Measurements from ENCODE around the gene SOWAHC. TPM values are rescaled to one million over a fixed set of nuclear protein-coding genes. Genes with fewer than 3 reads are reported as not detected.

Gene SOWAHC
- total and polyA plus RNA-seq, 2 of the 13 experiments (the other 11 are each of a cell fraction or from before 2014, with no cell fraction given): 21.2 to 22.5 TPM

DNA sequence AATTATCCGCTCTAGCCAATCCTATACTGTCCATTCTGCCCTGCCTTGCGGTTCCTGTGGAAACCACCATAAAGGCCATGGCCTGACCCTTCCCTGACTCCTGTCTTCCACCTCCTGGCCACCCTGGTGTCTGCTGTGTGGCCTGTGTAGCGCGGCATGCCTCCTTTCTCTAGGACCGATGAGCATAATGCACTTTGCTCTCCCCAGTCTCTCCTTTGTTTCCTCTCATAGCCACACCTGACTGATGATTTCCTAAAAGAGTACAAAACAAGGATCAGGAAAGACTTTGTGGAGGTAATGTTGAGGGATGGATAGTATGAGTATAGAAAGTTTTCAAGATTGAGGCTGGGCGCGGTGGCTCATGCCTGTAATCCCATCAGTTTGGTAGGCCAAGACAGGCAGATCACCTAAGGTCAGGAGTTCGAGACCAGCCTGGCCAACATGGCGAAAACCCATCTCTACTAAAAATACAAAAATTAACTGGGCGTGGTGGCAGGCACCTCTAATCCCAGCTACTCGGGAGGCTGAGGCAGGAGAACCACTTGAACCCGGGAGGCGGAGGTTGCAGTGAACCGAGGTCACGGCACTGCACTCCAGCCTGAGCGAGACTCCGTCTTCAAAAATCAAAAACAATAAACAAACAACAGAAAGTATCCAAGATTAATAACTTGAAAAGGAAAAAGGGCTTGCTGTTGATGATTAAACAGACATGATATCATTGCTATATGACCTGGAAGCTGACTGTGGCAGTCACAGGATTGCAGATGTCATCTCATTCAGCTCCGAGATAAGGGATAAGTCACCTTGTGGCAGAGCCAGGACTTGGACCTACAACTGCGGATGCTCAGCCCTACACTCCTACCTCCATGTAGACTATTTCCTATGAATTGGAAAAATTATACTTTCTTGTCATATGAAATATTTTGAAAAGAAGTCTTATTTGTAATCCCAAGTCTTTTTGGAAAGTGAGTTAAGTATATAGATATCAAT is 16.6 kb downstream of the SOWAHC start (continued):
- no peak for TF ChIP-seq ZNF510 (CRISPR knock-in tag; IDR thresholded peaks at IDR 0.05; ENCODE audit: low read depth)
- no peak for TF ChIP-seq POLR2A (IDR thresholded peaks at IDR 0.05; ENCODE audit: insufficient read depth in 1 of 2, low read depth in 2 of 2, low read length in 2 of 2)
- TF ChIP-seq, protein P1, sequence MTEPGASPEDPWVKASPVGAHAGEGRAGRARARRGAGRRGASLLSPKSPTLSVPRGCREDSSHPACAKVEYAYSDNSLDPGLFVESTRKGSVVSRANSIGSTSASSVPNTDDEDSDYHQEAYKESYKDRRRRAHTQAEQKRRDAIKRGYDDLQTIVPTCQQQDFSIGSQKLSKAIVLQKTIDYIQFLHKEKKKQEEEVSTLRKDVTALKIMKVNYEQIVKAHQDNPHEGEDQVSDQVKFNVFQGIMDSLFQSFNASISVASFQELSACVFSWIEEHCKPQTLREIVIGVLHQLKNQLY (CRISPR knock-in tag; IDR thresholded peaks at IDR 0.05): 0 out of 2 replicates have a peak, but pooled peaks have one; percentile 51
- no peak for TF ChIP-seq ZFP1 (CRISPR knock-in tag; IDR thresholded peaks at IDR 0.05)
- no peak for TF ChIP-seq ZNF557 (CRISPR knock-in tag; IDR thresholded peaks at IDR 0.05)
- 0 out of 2 replicates have a peak, but pooled peaks have one; percentile 43 for TF ChIP-seq ZNF317 (CRISPR knock-in tag; IDR thresholded peaks at IDR 0.05)
- no peak for TF ChIP-seq EZH2 (conservative IDR thresholded peaks at IDR 0.05; ENCODE audit: low read depth, low read length)
- TF ChIP-seq ZNF782 (CRISPR knock-in tag; IDR thresholded peaks at IDR 0.05; ENCODE audit: borderline replicate concordance): no peak
- no peak for TF ChIP-seq HOXA5 (CRISPR knock-in tag; IDR thresholded peaks at IDR 0.05)
- no peak for TF ChIP-seq ZNF678 (CRISPR knock-in tag; IDR thresholded peaks at IDR 0.05)
- peak; percentile 84 for TF ChIP-seq XRCC5 (optimal IDR thresholded peaks at IDR 0.05; ENCODE audit: low read length)
- TF ChIP-seq, protein P2, sequence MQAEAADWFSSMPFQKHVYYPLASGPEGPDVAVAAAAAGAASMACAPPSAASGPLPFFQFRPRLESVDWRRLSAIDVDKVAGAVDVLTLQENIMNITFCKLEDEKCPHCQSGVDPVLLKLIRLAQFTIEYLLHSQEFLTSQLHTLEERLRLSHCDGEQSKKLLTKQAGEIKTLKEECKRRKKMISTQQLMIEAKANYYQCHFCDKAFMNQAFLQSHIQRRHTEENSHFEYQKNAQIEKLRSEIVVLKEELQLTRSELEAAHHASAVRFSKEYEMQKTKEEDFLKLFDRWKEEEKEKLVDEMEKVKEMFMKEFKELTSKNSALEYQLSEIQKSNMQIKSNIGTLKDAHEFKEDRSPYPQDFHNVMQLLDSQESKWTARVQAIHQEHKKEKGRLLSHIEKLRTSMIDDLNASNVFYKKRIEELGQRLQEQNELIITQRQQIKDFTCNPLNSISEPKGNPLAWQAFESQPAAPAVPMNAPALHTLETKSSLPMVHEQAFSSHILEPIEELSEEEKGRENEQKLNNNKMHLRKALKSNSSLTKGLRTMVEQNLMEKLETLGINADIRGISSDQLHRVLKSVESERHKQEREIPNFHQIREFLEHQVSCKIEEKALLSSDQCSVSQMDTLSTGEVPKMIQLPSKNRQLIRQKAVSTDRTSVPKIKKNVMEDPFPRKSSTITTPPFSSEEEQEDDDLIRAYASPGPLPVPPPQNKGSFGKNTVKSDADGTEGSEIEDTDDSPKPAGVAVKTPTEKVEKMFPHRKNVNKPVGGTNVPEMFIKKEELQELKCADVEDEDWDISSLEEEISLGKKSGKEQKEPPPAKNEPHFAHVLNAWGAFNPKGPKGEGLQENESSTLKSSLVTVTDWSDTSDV (CRISPR knock-in tag; IDR thresholded peaks at IDR 0.05): no peak
- TF ChIP-seq, protein P3, sequence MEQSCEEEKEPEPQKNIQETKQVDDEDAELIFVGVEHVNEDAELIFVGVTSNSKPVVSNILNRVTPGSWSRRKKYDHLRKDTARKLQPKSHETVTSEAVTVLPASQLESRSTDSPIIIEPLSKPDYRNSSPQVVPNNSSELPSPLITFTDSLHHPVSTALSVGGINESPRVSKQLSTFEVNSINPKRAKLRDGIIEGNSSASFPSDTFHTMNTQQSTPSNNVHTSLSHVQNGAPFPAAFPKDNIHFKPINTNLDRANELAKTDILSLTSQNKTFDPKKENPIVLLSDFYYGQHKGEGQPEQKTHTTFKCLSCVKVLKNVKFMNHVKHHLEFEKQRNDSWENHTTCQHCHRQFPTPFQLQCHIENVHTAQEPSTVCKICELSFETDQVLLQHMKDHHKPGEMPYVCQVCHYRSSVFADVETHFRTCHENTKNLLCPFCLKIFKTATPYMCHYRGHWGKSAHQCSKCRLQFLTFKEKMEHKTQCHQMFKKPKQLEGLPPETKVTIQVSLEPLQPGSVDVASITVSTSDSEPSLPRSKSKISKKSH (CRISPR knock-in tag; IDR thresholded peaks at IDR 0.05; ENCODE audit: borderline replicate concordance): no peak
- no peak for TF ChIP-seq ZNF44 (CRISPR knock-in tag; IDR thresholded peaks at IDR 0.05)
- peak; percentile 50; the same call in 1 of the 2 replicates for TF ChIP-seq CBFB (CRISPR knock-in tag; IDR thresholded peaks at IDR 0.05)
- no peak for TF ChIP-seq JDP2 (CRISPR knock-in tag; IDR thresholded peaks at IDR 0.05; ENCODE audit: borderline replicate concordance)
- TF ChIP-seq FOXM1 (CRISPR knock-in tag; IDR thresholded peaks at IDR 0.05): no peak
- TF ChIP-seq, protein P4, sequence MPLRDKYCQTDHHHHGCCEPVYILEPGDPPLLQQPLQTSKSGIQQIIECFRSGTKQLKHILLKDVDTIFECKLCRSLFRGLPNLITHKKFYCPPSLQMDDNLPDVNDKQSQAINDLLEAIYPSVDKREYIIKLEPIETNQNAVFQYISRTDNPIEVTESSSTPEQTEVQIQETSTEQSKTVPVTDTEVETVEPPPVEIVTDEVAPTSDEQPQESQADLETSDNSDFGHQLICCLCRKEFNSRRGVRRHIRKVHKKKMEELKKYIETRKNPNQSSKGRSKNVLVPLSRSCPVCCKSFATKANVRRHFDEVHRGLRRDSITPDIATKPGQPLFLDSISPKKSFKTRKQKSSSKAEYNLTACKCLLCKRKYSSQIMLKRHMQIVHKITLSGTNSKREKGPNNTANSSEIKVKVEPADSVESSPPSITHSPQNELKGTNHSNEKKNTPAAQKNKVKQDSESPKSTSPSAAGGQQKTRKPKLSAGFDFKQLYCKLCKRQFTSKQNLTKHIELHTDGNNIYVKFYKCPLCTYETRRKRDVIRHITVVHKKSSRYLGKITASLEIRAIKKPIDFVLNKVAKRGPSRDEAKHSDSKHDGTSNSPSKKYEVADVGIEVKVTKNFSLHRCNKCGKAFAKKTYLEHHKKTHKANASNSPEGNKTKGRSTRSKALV (CRISPR knock-in tag; IDR thresholded peaks at IDR 0.05): no peak
- no peak for TF ChIP-seq MTA3 (CRISPR knock-in tag; IDR thresholded peaks at IDR 0.05)
- no peak for TF ChIP-seq MTF2 (CRISPR knock-in tag; IDR thresholded peaks at IDR 0.05; ENCODE audit: borderline replicate concordance)
- TF ChIP-seq ZNF749 (CRISPR knock-in tag; IDR thresholded peaks at IDR 0.05; ENCODE audit: borderline replicate concordance): no peak
- TF ChIP-seq ZNF24 (IDR thresholded peaks at IDR 0.05): no peak
- TF ChIP-seq BORCS8-MEF2B (CRISPR knock-in tag; IDR thresholded peaks at IDR 0.05): peak; percentile 39; the same call in 1 of the 2 replicates
- no peak for TF ChIP-seq ZNF34 (CRISPR knock-in tag; IDR thresholded peaks at IDR 0.05; ENCODE audit: borderline replicate concordance)
- TF ChIP-seq POGZ (CRISPR knock-in tag; IDR thresholded peaks at IDR 0.05): peak; percentile 56; the same call in 1 of the 2 replicates
